Stimulated activated CD8-positive, alpha-beta memory T cell treated with anti-CD3 and anti-CD28 coated beads, Interleukin-12 subunit alpha, Interleukin-12 subunit beta, amount 100 ng/mL, for 1 hour (primary cell): ENCODE results near the gene CCL24.
A peak's percentile ranks its signal among the peaks of the same experiment; 100 is the strongest.
"Not testable (repeated sequence)": the region's sequence is repeated elsewhere in the genome, so short reads cannot be mapped to it uniquely, and the experiment has no call there.

Experiments used
- DNase-seq: peaks from one replicate; pipeline ENCODE4 v3.0.0-alpha.2; 2020; ENCODE audit warnings: low read depth

Gene CCL24

DNA sequence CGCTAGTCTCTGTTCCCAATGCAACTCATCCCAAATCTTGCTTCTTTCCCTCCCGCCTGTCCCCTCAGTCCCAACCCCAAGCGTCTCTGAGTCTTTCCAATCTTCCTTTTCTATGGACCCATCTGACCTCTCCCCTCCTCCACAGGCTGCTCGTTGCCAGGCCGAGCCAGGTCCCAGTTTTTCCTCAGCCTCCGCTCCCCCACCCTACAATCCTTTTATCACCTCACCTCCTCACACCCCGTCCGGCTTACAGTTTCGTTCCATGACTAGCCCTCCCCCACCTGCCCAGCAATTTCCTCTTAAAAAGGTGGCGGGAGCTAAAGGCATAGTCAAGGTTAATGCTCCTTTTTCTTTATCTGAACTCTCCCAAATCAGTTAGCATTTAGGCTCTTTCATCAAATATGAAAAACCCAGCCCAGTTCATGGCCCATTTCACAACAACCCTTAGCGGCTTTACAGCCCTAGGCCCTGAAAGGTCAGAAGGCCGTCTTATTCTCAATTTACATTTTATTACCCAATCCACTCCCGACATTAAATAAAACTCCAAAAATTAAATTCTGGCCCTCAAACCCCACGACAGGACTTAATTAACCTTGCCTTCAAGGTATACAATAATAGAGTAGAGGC is 32.8 kb downstream of the CCL24 start:
- not testable (repeated sequence) for DNase-seq

DNA sequence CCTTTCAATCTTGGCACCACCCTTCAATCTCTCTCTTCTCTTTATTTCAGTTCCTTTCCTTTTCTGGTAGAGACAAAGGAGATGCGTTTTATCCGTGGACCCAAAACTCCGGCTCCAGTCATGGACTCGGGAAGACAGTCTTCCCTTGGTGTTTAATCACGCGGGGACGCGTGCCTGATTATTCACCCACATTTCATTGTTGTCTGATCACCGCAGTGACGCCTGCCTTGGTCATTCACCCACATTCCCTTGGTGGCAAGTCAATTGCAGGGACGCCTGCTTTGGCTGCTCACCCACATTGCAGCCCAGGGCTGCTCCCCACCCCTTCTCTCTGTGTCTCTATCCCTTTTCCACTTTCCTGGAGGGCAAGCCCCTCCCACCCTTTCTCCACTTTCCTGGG is 34.1 kb downstream of the CCL24 start:
- not testable (repeated sequence) for DNase-seq

DNA sequence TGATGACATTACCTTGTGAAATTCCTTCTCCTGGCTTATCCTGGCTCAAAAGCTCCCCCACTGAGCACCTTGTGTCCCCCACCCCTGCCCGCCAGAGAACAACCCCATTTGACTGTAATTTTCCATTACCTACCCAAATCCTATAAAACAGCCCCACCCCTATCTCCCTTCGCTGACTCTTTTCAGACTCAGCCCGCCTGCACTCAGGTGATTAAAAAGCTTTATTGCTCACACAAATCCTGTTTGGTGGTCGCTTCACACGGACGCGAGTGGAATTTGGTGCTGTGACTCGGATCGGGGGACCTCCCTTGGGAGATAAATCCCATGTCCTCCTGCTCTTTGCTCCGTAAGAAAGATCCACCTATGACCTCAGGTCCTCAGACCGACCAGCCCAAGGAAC is 34.6 kb downstream of the CCL24 start:
- not testable (repeated sequence) for DNase-seq

DNA sequence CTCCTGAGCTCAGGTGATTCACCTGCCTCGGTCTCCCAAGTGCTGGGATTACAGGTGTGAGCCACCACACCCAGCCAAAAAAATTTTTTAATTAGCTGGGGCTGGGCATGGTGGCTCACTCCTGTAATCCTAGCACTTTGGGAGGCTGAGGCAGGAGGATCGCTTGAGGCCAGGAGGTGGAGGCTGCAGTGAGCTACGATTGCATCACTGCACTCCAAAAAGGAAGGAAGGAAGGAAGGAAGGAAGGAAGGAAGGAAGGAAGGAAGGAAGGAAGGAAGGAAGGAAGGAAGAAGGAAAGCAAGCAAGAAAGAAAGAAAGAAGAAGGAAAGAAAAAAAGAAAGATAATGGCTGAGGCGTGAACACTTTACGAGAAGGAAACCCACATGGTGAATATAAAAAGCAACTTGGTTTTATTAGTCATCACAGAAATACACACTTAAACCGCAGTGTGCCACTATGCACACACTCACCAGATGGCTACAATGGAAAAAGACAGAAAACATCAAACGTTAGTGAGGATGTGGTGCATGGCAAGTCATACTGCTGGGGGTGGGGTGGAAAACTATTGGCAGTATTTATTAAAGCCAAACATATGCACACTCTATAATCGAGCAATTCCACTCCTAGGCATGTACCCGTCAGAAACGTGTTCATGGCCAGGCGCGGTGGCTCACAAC is 37.2 kb downstream of the CCL24 start:
- peak; percentile 32 for DNase-seq

DNA sequence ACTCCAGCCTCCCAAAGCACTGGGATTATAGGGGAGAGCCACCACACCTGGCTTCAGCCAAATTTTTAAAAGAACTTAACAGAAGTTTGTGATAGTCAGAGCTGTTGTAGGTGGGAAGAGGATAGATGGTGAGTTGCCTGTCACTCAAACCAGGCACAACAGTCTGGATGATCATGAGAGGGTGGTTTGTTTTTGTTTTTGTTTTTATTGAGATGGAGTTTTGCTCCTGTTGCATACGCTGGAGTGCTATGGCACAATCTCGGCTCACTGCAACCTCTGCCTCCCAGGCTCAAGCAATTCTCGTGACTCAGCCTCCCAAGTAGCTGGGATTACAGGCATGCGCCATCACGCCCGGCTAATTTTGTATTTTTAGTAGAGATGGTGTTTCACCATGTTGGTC is 39.6 kb downstream of the CCL24 start:
- not testable (repeated sequence) for DNase-seq

DNA sequence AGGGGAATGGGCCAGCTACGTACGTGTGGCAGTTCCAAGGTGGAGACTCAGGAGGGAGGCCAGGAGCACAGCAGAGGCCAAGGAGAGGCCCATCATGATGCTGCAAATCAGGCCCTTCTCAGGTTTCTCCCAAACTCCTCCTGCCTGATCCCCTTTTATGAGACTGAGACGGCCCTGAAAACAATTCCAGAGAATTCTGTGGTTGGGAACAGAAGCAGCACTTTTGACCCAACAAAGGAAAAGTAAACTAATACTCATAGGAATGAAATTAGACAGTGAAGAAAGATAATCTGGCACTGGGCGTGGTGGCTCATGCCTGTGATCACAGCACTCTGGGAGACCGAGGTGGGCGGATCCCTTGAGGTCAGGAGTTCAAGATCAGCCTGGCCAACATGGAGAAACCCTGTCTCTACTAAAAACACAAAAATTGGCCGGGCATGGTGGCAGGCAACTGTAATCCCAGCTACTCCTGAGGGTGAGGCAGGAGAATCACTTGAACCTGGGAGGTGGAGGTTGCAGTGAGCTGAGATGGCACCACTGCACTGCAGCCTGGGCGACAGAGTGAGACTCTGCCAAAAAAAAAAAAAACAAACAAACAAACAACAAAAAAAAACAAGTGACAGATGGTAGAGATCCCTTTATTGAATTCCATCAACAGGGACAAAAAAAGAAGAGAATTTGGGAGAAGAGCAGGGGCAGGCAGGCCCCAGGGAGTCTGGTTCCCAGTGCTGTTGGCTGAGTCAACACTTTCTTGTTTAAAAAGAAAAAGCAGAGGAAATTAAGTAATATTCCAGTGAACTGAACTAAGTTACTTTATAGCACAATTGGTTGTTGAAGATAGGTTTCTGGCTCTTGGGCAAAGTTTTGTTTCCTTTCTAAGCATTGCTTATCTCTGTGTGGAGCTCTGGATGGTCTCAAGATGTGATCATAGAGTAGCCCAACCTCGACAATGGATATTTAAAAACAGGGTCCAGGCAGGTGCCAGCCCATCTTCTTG is 41.2 kb downstream of the CCL24 start, which contains the start of gene CCL26:
Gene CCL26 (minus strand): TSS at position 131 of the 997 bp plus-strand sequence. CDS start 35 bp downstream, at position 96.
- DNase-seq = no peak

DNA sequence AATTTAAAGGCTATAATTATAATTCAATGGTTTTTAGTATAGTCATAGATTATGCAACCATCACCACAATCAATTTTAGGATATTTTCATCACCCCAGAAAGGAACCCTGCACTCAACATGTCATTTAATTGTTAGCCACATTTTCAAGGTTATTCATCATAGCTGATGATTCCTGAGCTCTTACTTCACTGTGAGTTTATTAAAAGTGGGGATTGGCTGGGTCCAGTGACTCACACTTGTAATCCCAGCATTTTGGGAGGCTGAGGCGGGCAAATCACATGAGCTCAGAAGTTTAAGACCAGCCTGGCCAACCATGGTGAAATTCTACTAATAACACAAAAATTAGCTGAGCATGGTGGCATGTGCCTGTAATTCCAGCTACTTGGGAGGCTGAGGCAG is 42.4 kb downstream of the CCL24 start:
- DNase-seq = no peak

DNA sequence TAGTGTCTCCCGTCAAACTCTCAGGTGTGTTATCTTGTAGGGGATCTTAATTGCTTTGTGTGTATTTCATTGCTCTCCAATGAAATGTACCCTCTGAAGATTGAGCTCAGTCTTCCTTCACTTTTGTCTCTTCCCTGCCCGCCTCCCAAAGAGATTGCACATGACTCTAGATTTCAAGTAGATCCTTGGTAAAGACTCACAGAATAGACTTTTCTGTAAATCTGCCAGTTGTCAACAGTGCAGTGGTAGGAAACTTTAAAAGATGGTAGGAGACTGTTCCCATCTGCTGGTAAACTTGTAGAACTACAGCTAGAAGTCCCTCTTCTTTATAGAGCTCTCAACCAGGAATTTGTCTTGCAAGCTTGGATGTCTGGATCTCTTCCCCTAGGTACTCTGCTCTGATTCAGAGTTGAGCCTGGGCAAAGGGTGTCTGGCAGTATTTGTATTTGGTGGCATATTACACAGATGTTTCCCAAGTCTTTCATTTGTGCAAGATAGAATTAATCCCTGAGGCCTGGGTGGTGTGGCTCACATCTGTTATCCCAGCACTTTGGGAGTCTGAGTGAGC is 51.2 kb downstream of the CCL24 start:
- no peak for DNase-seq

DNA sequence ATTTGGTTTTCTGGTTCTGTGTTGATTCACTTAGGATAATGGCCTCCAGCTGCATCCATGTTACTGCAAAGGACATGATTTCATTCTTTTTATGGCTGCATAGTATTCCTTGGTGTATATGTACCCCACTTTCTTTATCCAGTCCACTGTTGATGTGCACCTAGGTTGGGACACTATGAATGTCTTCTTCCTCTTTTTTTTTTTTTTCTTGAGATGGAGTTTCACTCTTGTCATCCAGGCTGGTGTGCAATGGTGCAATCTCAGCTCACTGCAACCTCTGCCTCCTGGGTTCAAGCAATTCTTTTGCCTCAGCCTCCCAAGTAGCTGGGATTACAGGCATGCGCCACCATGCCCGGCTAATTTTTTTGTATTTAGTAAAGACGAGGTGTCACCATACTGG is 51.8 kb downstream of the CCL24 start:
- DNase-seq = not testable (repeated sequence)
